HG02852 (cell line): ENCODE data around the gene ARL4C.
"Not testable (repeated sequence)": the region's sequence is repeated elsewhere in the genome, so short reads cannot be mapped to it uniquely, and the experiment has no call there.

ENCODE experiments used
- ATAC-seq: cut with Tn5 transposase; IDR thresholded peaks from one replicate; pipeline ENCODE4 v1.9.1; 2021; ENCODE audit warnings: mild to moderate bottlenecking, moderate library complexity; ENCODE audit not compliant: unreplicated experiment

Gene ARL4C

DNA sequence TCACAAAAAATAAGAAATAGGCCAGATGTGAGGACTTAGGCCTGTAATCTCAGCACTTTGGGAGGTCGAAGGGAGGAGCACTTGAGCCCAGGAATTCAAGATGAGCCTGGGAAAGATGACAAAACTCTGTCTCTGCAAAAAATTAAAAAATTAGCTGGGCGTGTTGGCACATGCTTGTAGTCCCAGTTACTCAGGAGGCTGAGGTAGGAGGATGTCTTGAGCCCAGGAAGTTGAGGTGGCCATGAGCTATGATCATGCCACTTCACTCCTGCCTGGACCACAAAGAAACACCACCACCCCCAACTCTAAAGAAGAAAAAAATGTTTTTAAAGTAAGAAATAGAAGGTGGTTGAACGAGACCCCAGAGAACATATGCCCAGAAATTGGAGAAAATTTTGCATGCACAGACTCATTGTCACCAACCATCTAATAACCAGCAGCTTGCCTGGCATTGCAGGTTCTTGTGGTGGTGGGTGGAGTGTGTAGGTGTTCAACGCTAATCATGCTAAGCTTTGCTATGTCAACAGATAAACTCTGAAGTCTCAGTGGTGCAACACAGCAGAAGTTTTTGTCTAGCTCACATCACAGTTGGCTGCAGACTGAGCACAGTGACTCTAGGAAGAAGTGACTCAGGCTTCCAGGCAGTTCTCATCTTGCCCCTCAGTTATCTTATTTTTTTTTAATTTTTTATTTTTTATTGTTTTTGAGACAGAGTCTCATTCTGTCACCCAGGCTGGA, 18.6 kb downstream of the ARL4C start:
- no peak for ATAC-seq

- ATAC-seq, result no peak
These were observed 20.1 kb downstream of the ARL4C start for GRCh38 chr2:234476766-234477165.

- ATAC-seq, result no peak
These were observed 22.2 kb downstream of the ARL4C start for GRCh38 chr2:234474654-234475053.

DNA sequence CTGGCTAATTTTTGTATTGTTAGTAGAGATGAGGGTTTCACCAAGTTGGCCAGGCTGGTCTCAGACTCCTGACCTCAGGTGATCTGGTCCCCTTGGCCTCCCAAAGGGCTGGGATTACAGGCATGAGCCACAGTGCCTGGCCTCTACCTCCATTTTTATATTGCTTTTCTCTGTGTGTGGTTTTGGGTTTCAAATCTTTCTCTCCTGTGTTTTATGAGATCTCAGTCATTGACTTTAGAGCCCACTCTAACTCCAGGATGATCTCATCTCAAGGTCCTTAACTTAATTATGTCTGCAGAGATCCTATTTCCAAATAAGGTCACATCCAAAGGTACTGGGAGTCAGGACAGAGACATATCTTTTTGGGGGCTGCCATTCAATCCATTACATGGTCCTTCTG, 24.7 kb downstream of the ARL4C start:
- no peak for ATAC-seq

DNA sequence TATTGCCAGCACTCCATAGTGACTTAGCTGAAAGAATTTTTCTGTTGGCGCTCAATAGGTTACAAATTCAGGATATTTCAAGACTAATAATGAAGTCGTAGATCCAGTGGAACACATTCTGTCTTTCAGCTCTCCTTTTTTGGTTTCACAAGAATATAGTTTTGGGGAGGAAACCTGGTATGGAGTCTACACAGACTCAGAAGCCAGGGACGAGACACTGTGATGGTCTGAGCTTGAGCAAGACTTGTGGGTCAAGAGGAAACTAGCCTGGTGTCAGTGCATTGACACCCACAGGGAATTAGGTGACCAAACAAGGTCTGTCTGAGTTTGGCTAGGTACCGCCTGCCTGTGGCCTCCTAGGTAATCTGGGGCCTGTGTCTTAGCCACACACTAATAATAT, 26.9 kb downstream of the ARL4C start:
- ATAC-seq, result no peak

GRCh38 chr2:234469251-234469845, 27.5 kb downstream of the ARL4C start:
- ATAC-seq, result no peak

DNA sequence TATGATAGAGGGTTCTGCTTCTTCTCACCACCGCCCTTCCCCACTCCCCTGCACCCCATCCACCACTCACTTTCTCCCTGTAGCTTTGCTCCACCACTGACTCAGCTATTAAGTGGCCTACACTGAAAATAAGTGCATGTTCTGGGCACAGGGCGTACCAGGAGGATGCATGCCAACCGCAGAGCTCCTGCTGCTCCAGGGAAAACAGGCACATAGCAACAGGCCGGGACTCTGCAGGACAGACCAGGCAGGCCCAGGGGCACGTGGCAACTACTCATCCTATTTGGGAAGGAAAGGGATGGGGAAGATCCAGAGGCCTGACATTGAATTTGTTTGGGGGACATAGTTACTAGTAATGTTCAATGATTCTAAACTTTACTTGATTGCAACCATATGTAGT, 28.4 kb downstream of the ARL4C start:
- ATAC-seq, result no peak

DNA sequence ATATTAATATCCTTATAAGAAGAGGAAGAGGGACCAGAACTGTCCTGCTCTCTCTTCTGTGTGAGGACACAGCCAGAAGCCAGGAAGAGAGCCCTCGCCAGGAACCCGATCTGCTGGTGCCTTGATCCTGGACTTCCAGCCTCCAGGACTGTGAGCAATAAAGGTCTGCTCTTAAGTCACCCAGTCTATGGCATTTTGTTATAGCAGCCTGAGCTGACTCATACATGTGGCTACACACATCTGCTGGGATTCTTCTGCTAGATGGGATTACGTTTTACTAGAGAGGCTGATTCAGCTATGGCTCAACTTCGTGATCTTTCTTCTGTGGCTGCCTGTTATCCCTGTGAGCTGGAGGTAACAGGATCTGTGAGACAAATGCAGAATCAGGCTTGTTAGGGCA, 29.6 kb downstream of the ARL4C start:
- ATAC-seq, result no peak

DNA sequence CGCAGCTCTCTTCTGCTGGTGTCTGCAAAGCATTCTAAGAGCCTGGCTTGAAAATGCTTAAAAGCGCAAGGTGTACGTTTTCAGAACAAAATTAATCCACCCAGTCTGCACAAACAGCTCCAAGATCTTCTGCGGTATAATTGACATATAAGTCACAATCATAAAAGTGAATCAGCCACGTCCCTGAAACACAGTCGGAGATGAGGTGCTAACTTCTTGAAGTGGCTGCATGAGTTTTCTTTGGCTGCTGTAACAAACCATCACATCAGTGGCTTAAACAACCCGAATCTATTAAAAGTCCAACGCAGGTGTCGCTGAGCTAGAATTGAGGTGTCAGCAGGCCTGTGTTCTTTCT, 32.6 kb downstream of the ARL4C start:
- no peak for ATAC-seq

DNA sequence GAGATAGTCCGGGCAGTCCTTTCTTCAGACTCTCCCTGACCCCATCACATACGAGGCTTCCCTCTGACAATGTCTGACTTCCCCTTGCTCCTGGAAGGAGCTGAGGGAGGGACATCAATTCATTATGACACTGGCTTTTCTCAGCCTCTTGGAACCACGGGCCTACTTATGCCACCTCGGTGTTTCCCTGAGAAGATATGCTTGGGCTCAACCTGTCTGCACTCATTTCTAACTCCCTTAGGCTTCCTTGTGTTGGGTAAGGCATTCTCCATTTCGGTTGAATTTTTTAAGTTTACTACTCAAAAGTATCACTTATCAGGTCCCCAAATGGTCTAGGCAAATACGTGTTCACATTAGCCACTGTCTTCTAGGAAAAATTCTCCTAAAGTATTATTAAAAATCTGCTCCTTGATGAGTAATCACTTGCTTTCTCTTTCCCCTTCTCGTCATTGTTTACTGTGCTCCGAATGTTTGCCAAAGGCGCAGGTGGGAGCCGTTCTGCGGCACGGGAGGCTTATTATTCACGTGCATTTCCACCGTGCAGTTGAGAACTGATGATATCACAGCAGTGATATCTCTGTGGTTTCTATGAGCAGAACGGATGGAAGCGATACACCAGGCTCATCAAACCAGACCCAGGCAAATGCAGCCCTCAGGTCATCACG, 33.1 kb downstream of the ARL4C start:
- no peak for ATAC-seq

DNA sequence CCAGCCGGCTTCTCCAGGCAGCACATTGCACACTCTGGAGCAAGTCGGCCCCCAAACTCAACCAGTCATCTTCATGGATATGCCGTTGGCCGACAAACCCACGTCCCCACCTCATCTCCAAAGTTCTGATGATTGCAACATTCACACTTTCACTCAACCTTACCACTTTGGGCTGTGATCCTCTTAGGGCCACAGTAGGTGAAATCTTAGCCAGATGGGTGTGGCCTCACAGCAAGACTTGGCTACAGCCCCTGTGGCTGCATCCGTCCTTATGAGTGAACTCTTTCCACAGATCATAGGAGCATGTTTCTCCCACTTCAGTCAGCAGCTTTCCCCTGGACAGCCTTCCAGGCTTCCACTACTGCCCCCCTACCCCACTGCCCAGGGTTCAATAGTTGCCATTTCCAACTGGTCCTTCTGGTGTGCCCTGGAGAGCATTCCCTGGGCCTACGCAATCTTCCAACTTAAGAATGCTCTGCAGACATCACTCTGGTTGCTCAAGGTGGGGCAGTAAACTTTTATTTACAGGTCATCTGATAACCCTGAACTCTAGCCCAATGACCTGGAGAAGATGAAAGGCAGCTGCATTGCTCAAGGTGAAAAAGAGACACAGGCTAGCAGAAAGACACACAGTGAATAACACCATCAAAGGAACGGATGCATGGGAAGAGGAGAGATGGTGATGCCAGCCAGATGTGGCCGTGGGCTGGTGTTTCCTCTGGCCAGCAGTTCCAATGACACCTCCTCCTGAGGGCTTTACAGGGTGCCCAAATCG, 34.5 kb downstream of the ARL4C start:
- no peak for ATAC-seq

GRCh38 chr2:234459401-234460009, 37.4 kb downstream of the ARL4C start:
- ATAC-seq, result no peak

GRCh38 chr2:234458466-234458865, 38.4 kb downstream of the ARL4C start:
- no peak for ATAC-seq

- no peak for ATAC-seq
These were observed 39.5 kb downstream of the ARL4C start for GRCh38 chr2:234457421-234457820.

DNA sequence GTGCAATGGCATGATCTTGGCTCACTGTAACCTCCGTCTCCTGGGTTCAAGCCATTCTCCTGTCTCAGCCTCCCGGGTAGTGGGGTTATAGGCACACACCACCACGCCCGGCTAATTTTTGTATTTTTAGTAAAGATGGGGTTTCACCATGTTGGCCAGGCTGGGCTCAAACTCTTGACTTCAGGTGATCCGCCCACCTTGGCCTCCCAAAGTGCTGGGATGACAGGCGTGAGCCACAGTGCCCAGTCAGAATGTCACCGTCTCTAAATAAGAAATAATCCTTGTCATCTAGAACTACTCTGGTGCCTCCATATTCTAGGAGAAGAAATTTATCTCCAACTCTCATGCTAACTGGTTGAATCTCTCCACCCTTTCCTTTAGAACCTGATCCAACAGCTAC, 41.6 kb downstream of the ARL4C start:
- ATAC-seq, result not testable (repeated sequence)

- ATAC-seq, result no peak
These were observed 42.4 kb downstream of the ARL4C start for GRCh38 chr2:234454433-234454832.

- ATAC-seq, result no peak
These were observed 43.7 kb downstream of the ARL4C start for GRCh38 chr2:234453216-234453615.

- no peak for ATAC-seq
These were observed 44.8 kb downstream of the ARL4C start for GRCh38 chr2:234451852-234452625.

- ATAC-seq, result no peak
These were observed 45.6 kb downstream of the ARL4C start for GRCh38 chr2:234451242-234451641.

DNA sequence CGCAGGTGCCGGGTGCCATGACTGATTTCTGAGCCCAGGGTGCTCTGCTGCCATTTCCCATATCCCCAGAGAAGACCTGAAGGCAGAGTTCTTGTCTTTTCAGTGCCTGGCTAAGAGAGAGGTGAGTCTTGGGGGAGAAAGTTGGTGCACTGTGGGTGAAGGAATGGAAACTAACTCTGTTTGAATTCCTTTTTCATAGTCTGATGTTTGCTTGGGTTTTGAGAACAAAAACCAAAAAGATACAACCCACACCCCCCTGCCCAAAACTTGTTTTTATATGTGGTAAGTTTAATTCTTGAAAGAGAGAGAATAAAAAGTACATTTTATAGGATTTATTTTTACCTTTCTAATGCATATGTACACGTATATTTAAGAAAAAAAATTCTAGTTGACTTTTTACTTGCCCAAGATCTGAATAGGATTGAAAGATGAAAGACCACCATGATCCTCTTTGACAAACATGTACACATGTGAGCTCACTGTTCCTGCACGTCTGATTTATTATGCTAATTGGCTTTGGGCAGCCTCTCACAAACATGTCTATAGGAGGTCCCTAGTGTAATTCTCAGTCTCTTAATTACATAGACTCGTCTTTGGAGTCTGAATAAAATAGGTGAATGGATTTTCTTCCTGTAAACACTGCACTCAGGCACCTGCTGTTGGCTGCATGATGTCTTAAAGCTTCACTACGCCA, 46.3 kb downstream of the ARL4C start:
- no peak for ATAC-seq
